ENCODE data around the gene SART3. TPM values are rescaled to one million over a fixed set of nuclear protein-coding genes. Genes with fewer than 3 reads are reported as not detected.
A peak's percentile ranks its signal among the peaks of the same experiment; 100 is the strongest.

SART3 gene
- total RNA-seq, 1 experiment from 2014 or later, result 89.4 TPM

GRCh38 chr12:108559748-108560147, 1.2 kb downstream of the SART3 start:
- H3K23me2 ChIP-seq (ENCODE audit: insufficient read length, low read depth, low read length, poor library complexity, severe bottlenecking), result peaks cover 18% of the 10 kb centered on the region
- H3K18ac ChIP-seq (ENCODE audit: insufficient read length, low read depth, low read length), result no peak overlapping the region
- no CpG with 5 or more reads among the region's 3 CpGs for WGBS (ENCODE audit: extremely low coverage, insufficient read length, low lambda C conversion rate)
- Mint-ChIP-seq H3K4me3 (peak overlapping the region; percentile 100), H3K4me1 (peaks cover 31 to 38% of the 10 kb centered on the region in 2 experiments), H3K27ac (peak overlapping the region; percentile 3 to 100 (median 100)), H3K36me3 (ENCODE audit: insufficient read depth in 1 of 3, low read depth in 3 of 3) (peaks cover 7 to 36% (median 36%) of the 10 kb centered on the region in 3 experiments; a peak in 6 of 7 replicates), H3K9me3 (peaks cover 0 to 3% of the 10 kb centered on the region in 2 experiments; a peak in 2 of 5 replicates), H3K27me3 (ENCODE audit: low read depth) (no peaks in the 10 kb centered on the region)
- no peak overlapping the region for H4K5ac ChIP-seq (ENCODE audit: insufficient read length, low read depth, low read length)
- no peak overlapping the region for H3K27ac ChIP-seq (ENCODE audit: insufficient read length, low read depth, low read length)
- no peak overlapping the region for H2AK5ac ChIP-seq (ENCODE audit: insufficient read length, low read length)
- H2BK5ac ChIP-seq (ENCODE audit: insufficient read length, low read length), result no peak overlapping the region
- H3K9me3 ChIP-seq (ENCODE audit: control insufficient read depth, low read depth, low read length), result no peaks in the 10 kb centered on the region
- H2BK12ac ChIP-seq (ENCODE audit: insufficient read length, low read depth, low read length), result no peak overlapping the region
- H2BK15ac ChIP-seq (ENCODE audit: low read depth, low read length), result no peak overlapping the region
- no peak overlapping the region for H3K56ac ChIP-seq (ENCODE audit: insufficient read length, low read depth, low read length)
- H4K20me1 ChIP-seq (ENCODE audit: control insufficient read depth, insufficient read depth, insufficient read length), result no peaks in the 10 kb centered on the region
- no peak for DNase-seq
- H3K79me1 ChIP-seq (ENCODE audit: insufficient read depth, low read depth, low read length, poor library complexity, severe bottlenecking), result peaks cover 3% of the 10 kb centered on the region
- no peak overlapping the region for H3K4ac ChIP-seq (ENCODE audit: low read depth, low read length)
- no peak overlapping the region for H2BK120ac ChIP-seq (ENCODE audit: low read depth, low read length, poor library complexity, severe bottlenecking)
- no peak overlapping the region for H3K23ac ChIP-seq (ENCODE audit: insufficient read length, low read depth, low read length)
- no peak overlapping the region for H4K8ac ChIP-seq (replicated peaks; ENCODE audit: insufficient read length, low read depth, low read length)
- TF ChIP-seq CTCF (conservative IDR thresholded peaks at IDR 0.05), result no peak
- H3K14ac ChIP-seq (ENCODE audit: insufficient read depth, low read length), result no peak overlapping the region
- H3K9ac ChIP-seq (ENCODE audit: extremely low read depth, insufficient read length, low read length), result peak overlapping the region; percentile 99
- H3K4me2 ChIP-seq (ENCODE audit: insufficient read depth, insufficient read length, low read length), result peak overlapping the region; percentile 80
- H3K79me2 ChIP-seq (ENCODE audit: insufficient read depth, low read length), result peaks cover 51% of the 10 kb centered on the region
- H3K4me1 ChIP-seq (ENCODE audit: insufficient read depth, low read length), result peaks cover 2% of the 10 kb centered on the region; the same call in 1 of the 2 replicates
- H2AFZ ChIP-seq (ENCODE audit: low read length), result no peak overlapping the region
- no peak overlapping the region for H3T11ph ChIP-seq (ENCODE audit: low read length)
- no peak overlapping the region for H4K91ac ChIP-seq (ENCODE audit: insufficient read length, low read depth, low read length)
- H2BK20ac ChIP-seq (ENCODE audit: low read depth, low read length, poor library complexity, severe bottlenecking), result no peak overlapping the region
- no peaks in the 10 kb centered on the region for H3K27me3 ChIP-seq (ENCODE audit: insufficient read depth, low read length)

Data from H9 (cell line).